Measurements from ENCODE around the gene RNU1-4. TPM values are rescaled to one million over a fixed set of nuclear protein-coding genes. Genes with fewer than 3 reads are reported as not detected.
"Not testable (repeated sequence)": the region's sequence is repeated elsewhere in the genome, so short reads cannot be mapped to it uniquely, and the experiment has no call there.

Gene RNU1-4
- total RNA-seq, 2 donors from 2014 or later, result 2,483 to 3,611 TPM

DNA sequence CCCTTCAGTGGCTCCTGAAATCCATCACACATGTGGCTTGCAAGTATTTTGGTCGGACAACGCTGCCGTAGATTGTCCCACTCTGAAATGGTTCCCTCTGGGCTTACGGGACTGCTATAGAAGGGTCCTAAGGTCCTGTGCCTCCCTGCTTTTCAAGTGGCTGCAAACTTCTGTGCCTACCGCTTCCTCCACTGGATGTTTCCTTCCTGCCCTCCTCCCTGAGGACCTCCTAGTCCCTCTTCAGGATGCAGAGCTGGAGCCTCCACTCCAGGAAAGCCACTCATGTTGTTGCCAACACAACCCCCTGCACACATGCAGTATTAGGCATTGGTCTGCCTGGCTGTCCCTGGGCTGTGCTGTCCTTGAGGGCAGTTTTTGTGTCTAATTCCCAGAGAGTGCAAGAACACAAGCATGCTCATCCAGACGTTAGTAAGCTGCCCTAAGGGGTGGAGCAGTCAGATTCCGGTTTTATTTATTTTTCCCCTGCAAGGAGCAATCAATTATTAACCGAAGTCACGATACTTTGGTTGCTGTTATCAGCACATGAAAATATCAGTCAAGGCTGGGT, 26.5 kb downstream of the RNU1-4 start:
- H3K36me3 ChIP-seq (ENCODE audit: control insufficient read depth, insufficient read depth, low read length); H3K4me3 ChIP-seq (ENCODE audit: low read length); H3K27me3 ChIP-seq (ENCODE audit: control insufficient read depth, insufficient read depth, low read length, poor library complexity, severe bottlenecking); H3K9me3 Mint-ChIP-seq; H3K9ac ChIP-seq (ENCODE audit: extremely low read depth, low read length, poor library complexity, severe bottlenecking); H3K4me3 Mint-ChIP-seq; H3K36me3 Mint-ChIP-seq (ENCODE audit: low read depth); H3K27ac Mint-ChIP-seq; H3K9me3 ChIP-seq (ENCODE audit: control insufficient read depth, low read length); H3K4me1 ChIP-seq (ENCODE audit: control insufficient read depth, insufficient read depth, low read length); H3K27ac ChIP-seq (ENCODE audit: low read depth, low read length); H3K4me1 Mint-ChIP-seq: not testable (repeated sequence)
- 92 to 95% methylated on average over 4 to 8 of the region's 9 CpGs for WGBS, 2 experiments (ENCODE audit: insufficient coverage in 1 of 2, insufficient read length in 1 of 2)
- H3K27me3 Mint-ChIP-seq (ENCODE audit: insufficient read depth), result peaks cover 26% of the 10 kb centered on the region
- peak; percentile 49 for DNase-seq

DNA sequence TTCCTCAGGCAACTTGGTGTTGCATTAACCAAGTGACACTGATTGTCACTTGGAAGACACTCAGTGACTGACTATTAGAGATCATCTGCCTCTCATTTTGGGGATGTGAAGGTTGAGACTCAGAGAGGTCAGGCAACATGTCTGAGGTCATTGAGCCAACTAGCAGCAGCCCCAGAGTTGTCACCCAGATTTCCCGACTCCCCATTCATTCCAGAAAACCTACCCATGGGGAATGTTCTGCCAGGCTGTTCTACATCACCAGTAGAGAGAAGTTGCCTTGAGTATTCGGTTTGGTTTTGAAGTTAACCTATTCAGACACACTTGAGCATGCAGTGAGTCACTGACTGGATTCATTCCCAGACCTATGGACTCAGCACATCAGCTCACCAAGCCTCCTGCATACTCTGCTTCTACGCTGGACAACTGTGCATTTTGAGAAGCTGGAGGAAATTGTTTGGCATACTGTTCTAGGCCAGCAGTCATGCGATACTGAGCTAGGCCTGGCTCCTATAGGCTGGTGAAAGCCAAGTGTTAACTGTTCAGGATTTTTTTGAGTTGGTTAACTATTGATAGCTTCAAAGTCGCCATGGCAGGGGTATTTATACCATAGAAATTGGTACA, 29.9 kb downstream of the RNU1-4 start:
- not testable (repeated sequence) for H3K36me3 Mint-ChIP-seq (ENCODE audit: low read depth); H3K4me3 Mint-ChIP-seq; H3K4me1 ChIP-seq (ENCODE audit: control insufficient read depth, insufficient read depth, low read length); H3K27me3 ChIP-seq (ENCODE audit: control insufficient read depth, insufficient read depth, low read length, poor library complexity, severe bottlenecking); H3K9me3 Mint-ChIP-seq; H3K9ac ChIP-seq (ENCODE audit: extremely low read depth, low read length, poor library complexity, severe bottlenecking); H3K36me3 ChIP-seq (ENCODE audit: control insufficient read depth, insufficient read depth, low read length); H3K9me3 ChIP-seq (ENCODE audit: control insufficient read depth, low read length); H3K4me3 ChIP-seq (ENCODE audit: low read length); H3K4me1 Mint-ChIP-seq; H3K27ac Mint-ChIP-seq; H3K27ac ChIP-seq (ENCODE audit: low read depth, low read length)
- WGBS, 2 experiments (ENCODE audit: insufficient coverage in 1 of 2, insufficient read length in 1 of 2), result 85 to 95% methylated on average over 3 to 4 of the region's 5 CpGs
- H3K27me3 Mint-ChIP-seq (ENCODE audit: insufficient read depth), result peaks cover 21% of the 10 kb centered on the region
- peak; percentile 22 for DNase-seq

DNA sequence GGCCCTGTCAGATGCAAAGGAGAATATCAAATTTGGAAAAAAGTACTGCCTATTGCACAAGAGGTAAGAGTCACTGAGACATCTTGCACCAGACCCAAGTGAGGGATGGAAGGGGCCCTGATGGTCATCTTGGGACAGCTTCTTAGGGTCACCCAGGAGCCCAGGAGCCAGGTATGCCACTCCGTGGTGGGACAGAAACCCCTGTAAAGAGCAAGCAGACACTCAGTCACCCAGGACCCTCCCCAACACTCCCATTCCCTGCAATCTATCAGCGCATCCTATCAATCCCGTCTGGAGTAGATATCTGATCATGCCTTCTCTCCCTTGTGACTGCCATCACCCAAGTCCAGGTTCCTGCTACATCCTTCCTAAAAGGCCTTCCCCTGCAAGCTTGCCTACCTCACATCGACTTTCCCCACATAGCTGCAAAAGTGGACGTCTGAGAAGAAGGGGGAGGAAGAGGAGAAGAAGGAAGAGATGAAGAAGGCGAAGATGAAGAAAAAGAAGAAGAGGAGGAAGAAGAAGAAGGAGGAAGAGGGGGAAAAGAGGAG, 30.7 kb downstream of the RNU1-4 start:
- H3K4me1 ChIP-seq (ENCODE audit: control insufficient read depth, insufficient read depth, low read length); H3K9ac ChIP-seq (ENCODE audit: extremely low read depth, low read length, poor library complexity, severe bottlenecking); H3K36me3 ChIP-seq (ENCODE audit: control insufficient read depth, insufficient read depth, low read length); H3K4me3 Mint-ChIP-seq; H3K36me3 Mint-ChIP-seq (ENCODE audit: low read depth); H3K27ac Mint-ChIP-seq; H3K27ac ChIP-seq (ENCODE audit: low read depth, low read length); H3K9me3 ChIP-seq (ENCODE audit: control insufficient read depth, low read length); H3K4me3 ChIP-seq (ENCODE audit: low read length); H3K4me1 Mint-ChIP-seq; H3K27me3 ChIP-seq (ENCODE audit: control insufficient read depth, insufficient read depth, low read length, poor library complexity, severe bottlenecking); H3K9me3 Mint-ChIP-seq: not testable (repeated sequence)
- DNase-seq, result peak; percentile 30
- peaks cover 17% of the 10 kb centered on the region for H3K27me3 Mint-ChIP-seq (ENCODE audit: insufficient read depth)
- 79% methylated on average over 5 of the region's 6 CpGs; no CpG with 5 or more reads in 1 of the 2 experiments for WGBS, 2 experiments (ENCODE audit: insufficient coverage in 1 of 2, insufficient read length in 1 of 2)

DNA sequence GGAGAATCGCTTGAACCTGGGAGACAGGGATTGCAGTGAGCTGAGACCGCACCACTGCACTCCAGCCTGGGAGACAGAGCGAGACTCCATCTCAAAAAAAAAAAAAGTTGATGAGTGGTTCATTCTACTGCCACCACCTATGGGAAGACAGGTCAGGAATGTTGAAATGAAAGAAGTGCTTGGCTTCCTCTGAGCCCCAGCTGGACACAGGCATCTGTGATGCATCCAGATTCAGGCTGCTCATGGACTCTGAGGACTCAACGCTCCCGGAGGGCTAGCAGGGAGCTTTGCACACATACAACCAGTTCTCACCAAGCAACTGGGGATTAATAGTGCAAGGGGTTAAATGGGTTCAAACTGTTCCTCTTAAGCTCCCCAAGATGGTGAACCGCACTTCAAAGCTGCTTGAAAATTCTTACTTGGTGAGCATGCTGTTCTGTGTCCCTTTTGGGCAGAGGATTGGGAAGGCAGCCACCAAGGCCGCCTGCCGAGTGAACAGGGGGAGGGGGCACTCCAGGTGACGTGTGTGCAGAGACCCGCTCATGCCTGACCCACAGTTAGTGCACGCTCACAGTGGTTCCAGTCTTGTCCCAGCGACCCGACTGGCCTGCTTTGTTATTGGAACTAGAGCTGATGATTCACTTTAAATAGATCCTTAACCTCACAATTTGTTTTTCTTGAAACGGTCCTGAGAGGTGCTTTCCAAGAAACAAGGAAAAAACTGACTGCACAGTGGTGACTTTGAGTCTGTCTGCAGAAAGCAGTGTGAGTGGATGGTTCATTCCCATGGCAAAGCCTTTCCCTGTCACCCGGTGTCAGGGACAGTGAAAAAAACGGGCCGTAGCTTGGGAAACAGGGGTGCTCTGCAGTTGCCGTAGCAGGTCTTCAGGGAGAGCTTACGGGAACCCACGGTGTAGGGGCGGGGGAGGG, 32.2 kb downstream of the RNU1-4 start:
- not testable (repeated sequence) for H3K4me3 ChIP-seq (ENCODE audit: low read length); H3K9me3 ChIP-seq (ENCODE audit: control insufficient read depth, low read length); H3K4me3 Mint-ChIP-seq; H3K4me1 ChIP-seq (ENCODE audit: control insufficient read depth, insufficient read depth, low read length); H3K36me3 ChIP-seq (ENCODE audit: control insufficient read depth, insufficient read depth, low read length); H3K9me3 Mint-ChIP-seq; H3K9ac ChIP-seq (ENCODE audit: extremely low read depth, low read length, poor library complexity, severe bottlenecking); H3K27ac Mint-ChIP-seq; H3K27me3 ChIP-seq (ENCODE audit: control insufficient read depth, insufficient read depth, low read length, poor library complexity, severe bottlenecking); H3K4me1 Mint-ChIP-seq; H3K27ac ChIP-seq (ENCODE audit: low read depth, low read length); H3K27me3 Mint-ChIP-seq (ENCODE audit: insufficient read depth); H3K36me3 Mint-ChIP-seq (ENCODE audit: low read depth)
- WGBS, 2 experiments (ENCODE audit: insufficient coverage in 1 of 2, insufficient read length in 1 of 2), result 80 to 83% methylated on average over 7 to 10 of the region's 21 CpGs
- DNase-seq, result peak; percentile 49

DNA sequence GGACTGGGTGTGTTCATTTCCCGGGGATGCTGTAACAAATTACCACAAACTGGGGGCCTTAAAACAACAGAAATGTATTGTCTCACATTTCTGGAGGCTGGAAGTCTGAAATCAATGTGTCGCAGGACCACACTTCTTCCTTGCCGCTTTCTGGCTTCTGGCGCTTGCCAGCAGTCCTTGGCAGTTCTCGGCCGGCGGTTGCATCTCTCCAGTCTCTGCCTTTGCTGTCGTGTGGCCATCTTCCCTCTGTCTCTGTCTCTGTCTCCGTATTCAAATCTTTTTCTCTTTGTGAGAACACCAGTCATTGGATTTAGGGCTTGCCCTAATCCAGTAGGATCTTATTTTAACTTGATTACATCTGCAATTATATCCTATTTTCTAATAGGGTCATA, 32.9 kb downstream of the RNU1-4 start:
- H3K27me3 Mint-ChIP-seq (ENCODE audit: insufficient read depth), result peaks cover 13% of the 10 kb centered on the region
- not testable (repeated sequence) for H3K36me3 Mint-ChIP-seq (ENCODE audit: low read depth); H3K9me3 ChIP-seq (ENCODE audit: control insufficient read depth, low read length); H3K27ac Mint-ChIP-seq; DNase-seq; H3K9me3 Mint-ChIP-seq; H3K9ac ChIP-seq (ENCODE audit: extremely low read depth, low read length, poor library complexity, severe bottlenecking); H3K27ac ChIP-seq (ENCODE audit: low read depth, low read length); H3K27me3 ChIP-seq (ENCODE audit: control insufficient read depth, insufficient read depth, low read length, poor library complexity, severe bottlenecking); H3K4me3 Mint-ChIP-seq; H3K4me3 ChIP-seq (ENCODE audit: low read length); H3K36me3 ChIP-seq (ENCODE audit: control insufficient read depth, insufficient read depth, low read length); H3K4me1 ChIP-seq (ENCODE audit: control insufficient read depth, insufficient read depth, low read length); H3K4me1 Mint-ChIP-seq
- 80% methylated on average over 3 to 8 of the region's 9 CpGs for WGBS, 2 experiments (ENCODE audit: insufficient coverage in 1 of 2, insufficient read length in 1 of 2)

DNA sequence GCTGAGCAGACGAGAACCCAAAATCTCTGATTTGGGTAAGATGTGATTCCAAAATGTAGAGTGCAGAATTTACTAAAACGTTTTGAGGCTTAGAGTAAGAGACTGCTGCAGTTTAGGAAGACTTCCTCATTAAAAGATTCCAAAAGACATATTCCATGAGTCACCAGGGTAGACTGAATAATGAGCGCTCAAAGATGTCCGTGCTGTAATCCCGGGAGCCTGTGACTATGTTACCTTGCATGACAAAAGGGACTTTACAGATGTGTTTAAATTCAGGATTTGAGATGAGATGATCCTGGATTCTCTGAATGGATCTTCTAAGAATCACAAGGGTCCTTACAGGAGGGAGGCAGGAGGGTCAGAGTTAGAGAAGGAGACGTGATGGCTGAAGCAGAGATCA, 33.4 kb downstream of the RNU1-4 start:
- not testable (repeated sequence) for H3K27ac Mint-ChIP-seq; H3K27ac ChIP-seq (ENCODE audit: low read depth, low read length); H3K4me1 Mint-ChIP-seq; H3K36me3 Mint-ChIP-seq (ENCODE audit: low read depth); H3K4me1 ChIP-seq (ENCODE audit: control insufficient read depth, insufficient read depth, low read length); H3K4me3 ChIP-seq (ENCODE audit: low read length); H3K36me3 ChIP-seq (ENCODE audit: control insufficient read depth, insufficient read depth, low read length); H3K4me3 Mint-ChIP-seq; H3K27me3 ChIP-seq (ENCODE audit: control insufficient read depth, insufficient read depth, low read length, poor library complexity, severe bottlenecking); H3K9ac ChIP-seq (ENCODE audit: extremely low read depth, low read length, poor library complexity, severe bottlenecking); H3K9me3 Mint-ChIP-seq; H3K9me3 ChIP-seq (ENCODE audit: control insufficient read depth, low read length)
- DNase-seq, result peak; percentile 13
- 56 to 83% methylated on average over 1 to 3 of the region's 6 CpGs for WGBS, 2 experiments (ENCODE audit: insufficient coverage in 1 of 2, insufficient read length in 1 of 2)
- H3K27me3 Mint-ChIP-seq (ENCODE audit: insufficient read depth), result peaks cover 13% of the 10 kb centered on the region
